ENCODE data around the gene CHN1. TPM values are rescaled to one million over a fixed set of nuclear protein-coding genes. Genes with fewer than 3 reads are reported as not detected.

Gene CHN1
- polyA plus RNA-seq, 1 of the 3 experiments (the other 2 are of a cell fraction): 31.6 TPM

DNA sequence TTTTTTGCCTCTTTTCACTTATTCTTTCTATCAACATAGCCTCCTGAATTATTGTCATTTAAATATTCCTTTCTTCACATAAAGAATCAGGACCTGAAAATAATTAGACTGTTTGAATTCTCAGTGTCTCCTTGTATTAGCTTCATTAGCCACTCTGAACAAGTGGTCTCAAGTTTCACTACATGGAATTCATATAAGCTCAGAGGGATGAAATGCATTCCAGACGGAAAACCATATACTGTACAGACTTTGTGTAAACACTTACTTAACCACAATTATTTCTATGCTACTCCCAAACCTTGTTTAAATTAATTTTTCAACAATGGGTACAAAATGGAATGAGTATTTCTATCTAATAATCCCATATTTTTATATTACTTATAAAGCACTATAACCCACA lies 53.4 kb downstream of the CHN1 start (continued):
- TF ChIP-seq, protein P1, sequence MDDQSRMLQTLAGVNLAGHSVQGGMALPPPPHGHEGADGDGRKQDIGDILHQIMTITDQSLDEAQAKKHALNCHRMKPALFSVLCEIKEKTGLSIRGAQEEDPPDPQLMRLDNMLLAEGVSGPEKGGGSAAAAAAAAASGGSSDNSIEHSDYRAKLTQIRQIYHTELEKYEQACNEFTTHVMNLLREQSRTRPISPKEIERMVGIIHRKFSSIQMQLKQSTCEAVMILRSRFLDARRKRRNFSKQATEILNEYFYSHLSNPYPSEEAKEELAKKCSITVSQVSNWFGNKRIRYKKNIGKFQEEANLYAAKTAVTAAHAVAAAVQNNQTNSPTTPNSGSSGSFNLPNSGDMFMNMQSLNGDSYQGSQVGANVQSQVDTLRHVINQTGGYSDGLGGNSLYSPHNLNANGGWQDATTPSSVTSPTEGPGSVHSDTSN (IDR thresholded peaks at IDR 0.05): peak; percentile 85
- no peak for TF ChIP-seq RXRA (IDR thresholded peaks at IDR 0.05; ENCODE audit: borderline replicate concordance, low read depth)
- TF ChIP-seq, protein P2, sequence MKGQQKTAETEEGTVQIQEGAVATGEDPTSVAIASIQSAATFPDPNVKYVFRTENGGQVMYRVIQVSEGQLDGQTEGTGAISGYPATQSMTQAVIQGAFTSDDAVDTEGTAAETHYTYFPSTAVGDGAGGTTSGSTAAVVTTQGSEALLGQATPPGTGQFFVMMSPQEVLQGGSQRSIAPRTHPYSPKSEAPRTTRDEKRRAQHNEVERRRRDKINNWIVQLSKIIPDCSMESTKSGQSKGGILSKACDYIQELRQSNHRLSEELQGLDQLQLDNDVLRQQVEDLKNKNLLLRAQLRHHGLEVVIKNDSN (IDR thresholded peaks at IDR 0.05; ENCODE audit: borderline replicate concordance, low read depth): no peak
- no peak for TF ChIP-seq TAF1 (IDR thresholded peaks at IDR 0.05; ENCODE audit: borderline replicate concordance, low read depth, low read length)
- TF ChIP-seq, protein P3, sequence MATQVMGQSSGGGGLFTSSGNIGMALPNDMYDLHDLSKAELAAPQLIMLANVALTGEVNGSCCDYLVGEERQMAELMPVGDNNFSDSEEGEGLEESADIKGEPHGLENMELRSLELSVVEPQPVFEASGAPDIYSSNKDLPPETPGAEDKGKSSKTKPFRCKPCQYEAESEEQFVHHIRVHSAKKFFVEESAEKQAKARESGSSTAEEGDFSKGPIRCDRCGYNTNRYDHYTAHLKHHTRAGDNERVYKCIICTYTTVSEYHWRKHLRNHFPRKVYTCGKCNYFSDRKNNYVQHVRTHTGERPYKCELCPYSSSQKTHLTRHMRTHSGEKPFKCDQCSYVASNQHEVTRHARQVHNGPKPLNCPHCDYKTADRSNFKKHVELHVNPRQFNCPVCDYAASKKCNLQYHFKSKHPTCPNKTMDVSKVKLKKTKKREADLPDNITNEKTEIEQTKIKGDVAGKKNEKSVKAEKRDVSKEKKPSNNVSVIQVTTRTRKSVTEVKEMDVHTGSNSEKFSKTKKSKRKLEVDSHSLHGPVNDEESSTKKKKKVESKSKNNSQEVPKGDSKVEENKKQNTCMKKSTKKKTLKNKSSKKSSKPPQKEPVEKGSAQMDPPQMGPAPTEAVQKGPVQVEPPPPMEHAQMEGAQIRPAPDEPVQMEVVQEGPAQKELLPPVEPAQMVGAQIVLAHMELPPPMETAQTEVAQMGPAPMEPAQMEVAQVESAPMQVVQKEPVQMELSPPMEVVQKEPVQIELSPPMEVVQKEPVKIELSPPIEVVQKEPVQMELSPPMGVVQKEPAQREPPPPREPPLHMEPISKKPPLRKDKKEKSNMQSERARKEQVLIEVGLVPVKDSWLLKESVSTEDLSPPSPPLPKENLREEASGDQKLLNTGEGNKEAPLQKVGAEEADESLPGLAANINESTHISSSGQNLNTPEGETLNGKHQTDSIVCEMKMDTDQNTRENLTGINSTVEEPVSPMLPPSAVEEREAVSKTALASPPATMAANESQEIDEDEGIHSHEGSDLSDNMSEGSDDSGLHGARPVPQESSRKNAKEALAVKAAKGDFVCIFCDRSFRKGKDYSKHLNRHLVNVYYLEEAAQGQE (IDR thresholded peaks at IDR 0.05; ENCODE audit: low read depth, low read length): no peak
- TF ChIP-seq, protein P4, sequence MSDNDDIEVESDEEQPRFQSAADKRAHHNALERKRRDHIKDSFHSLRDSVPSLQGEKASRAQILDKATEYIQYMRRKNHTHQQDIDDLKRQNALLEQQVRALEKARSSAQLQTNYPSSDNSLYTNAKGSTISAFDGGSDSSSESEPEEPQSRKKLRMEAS (IDR thresholded peaks at IDR 0.05; ENCODE audit: low read depth): no peak
- TF ChIP-seq ELF1 (IDR thresholded peaks at IDR 0.05): no peak
- 0 out of 2 replicates have a peak, but pooled peaks have one; percentile 48 for TF ChIP-seq TEAD4 (IDR thresholded peaks at IDR 0.05; ENCODE audit: borderline replicate concordance, insufficient read depth)

DNA sequence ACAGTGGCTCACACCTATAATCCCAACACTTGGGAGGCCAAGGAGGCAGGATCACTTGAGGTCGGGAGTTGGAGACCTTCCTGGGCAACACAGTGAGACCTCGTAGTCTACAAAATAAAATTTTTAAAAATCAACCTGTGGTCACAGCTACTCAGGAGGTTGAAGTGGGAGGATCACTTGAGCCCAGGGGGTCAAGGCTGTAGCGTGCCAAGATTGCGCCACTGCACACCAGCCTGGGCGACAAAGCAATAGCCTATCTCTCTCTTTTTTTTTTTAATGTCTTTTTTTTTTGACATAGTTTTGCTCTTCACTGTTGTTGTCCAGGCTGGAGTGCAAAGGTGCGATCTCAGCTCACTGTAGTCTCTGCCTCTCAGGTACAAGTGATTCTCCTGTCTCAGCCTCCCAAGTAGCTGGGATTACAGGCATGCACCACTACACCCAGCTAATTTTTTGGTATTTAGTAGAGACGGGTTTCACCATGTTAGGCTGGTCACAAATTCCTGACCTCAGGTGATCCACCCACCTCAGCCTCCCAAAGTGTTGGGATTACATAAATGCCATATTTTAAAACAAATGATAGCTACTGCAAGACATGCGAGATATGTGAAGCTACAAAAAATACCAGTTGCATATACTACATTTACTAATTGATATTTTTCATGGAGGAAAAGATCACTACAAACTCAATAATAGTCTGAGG lies 55.0 kb downstream of the CHN1 start:
- Histone ChIP-seq H3K4me2 (no peak overlapping the region), H3K27me3 (ENCODE audit: insufficient read depth) (no peaks in the 10 kb centered on the region), H3K4me1 (ENCODE audit: control insufficient read depth in 1 of 2, insufficient read depth in 2 of 2, low read depth in 1 of 2, low read length in 1 of 2) (peaks cover 4% of the 10 kb centered on the region in 2 experiments; a peak in 3 of 4 replicates), H3K4me3 (ENCODE audit: low read depth in 2 of 2, low read length in 1 of 2) (no peak overlapping the region), H3K27ac (ENCODE audit: low read depth in 2 of 2, low read length in 1 of 2) (no peak overlapping the region), H3K79me2 (ENCODE audit: insufficient read depth) (peaks cover 23% of the 10 kb centered on the region), H3F3A (replicated peaks; ENCODE audit: insufficient read depth) (peaks cover 7% of the 10 kb centered on the region), H3K9me3 (no peaks in the 10 kb centered on the region), H3K9me2 (no peaks in the 10 kb centered on the region), H2AFZ (ENCODE audit: low read depth) (no peak overlapping the region), H3K9ac (no peak overlapping the region), H3K36me3 (replicated peaks in 1 of 2; ENCODE audit: control insufficient read depth in 1 of 2, insufficient read depth in 2 of 2, low read length in 1 of 2) (no peaks in the 10 kb centered on the region), H4K20me1 (ENCODE audit: insufficient read depth) (no peaks in the 10 kb centered on the region)
- 98% methylated on average over 8 of the region's 8 CpGs for WGBS (ENCODE audit: low lambda C conversion rate)
- TF ChIP-seq, protein P5, sequence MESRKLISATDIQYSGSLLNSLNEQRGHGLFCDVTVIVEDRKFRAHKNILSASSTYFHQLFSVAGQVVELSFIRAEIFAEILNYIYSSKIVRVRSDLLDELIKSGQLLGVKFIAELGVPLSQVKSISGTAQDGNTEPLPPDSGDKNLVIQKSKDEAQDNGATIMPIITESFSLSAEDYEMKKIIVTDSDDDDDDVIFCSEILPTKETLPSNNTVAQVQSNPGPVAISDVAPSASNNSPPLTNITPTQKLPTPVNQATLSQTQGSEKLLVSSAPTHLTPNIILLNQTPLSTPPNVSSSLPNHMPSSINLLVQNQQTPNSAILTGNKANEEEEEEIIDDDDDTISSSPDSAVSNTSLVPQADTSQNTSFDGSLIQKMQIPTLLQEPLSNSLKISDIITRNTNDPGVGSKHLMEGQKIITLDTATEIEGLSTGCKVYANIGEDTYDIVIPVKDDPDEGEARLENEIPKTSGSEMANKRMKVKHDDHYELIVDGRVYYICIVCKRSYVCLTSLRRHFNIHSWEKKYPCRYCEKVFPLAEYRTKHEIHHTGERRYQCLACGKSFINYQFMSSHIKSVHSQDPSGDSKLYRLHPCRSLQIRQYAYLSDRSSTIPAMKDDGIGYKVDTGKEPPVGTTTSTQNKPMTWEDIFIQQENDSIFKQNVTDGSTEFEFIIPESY (IDR thresholded peaks at IDR 0.05; ENCODE audit: borderline replicate concordance, low read depth): no peak
- TF ChIP-seq FOSL2 (IDR thresholded peaks at IDR 0.05; ENCODE audit: borderline replicate concordance, low read depth) (no peak), SIN3A (IDR thresholded peaks at IDR 0.05; ENCODE audit: borderline replicate concordance, low read depth, low read length) (no peak)
- CTCF ChIA-PET: interaction anchor here (1.0 to 1.3 kb wide), 2 partner anchors 36 to 201 kb away, joined by 3 to 4 read pairs; no protein-coding TSS in a partner anchor
- DNase-seq: no peak
- POLR2A ChIA-PET: no interaction called here
